HepG2 (cell line): ENCODE results near the gene KRTAP27-1. TPM values are rescaled to one million over a fixed set of nuclear protein-coding genes. Genes with fewer than 3 reads are reported as not detected.

Source experiments
- ATAC-seq: fragments of 200-7000 bp; cut with Tn5 transposase; 3 replicates; pipeline ENCODE4 v1.9.1; 2020; ENCODE audit warnings: mild to moderate bottlenecking, moderate library complexity
- BruUV-seq: library from RNA; stranded (reverse); fragments of 400-500 nt; replicated peaks from 2 replicates; lab custom pipeline; 2021; lab: Mats Ljungman, UMichigan
- CTCF ChIA-PET: fragments of 300-600 bp; formaldehyde crosslinking; extraction: SDS; loops from one replicate; lab custom pipeline; 2021; ENCODE audit warnings: low total read pairs, inconsistent platforms, low intra/inter-chr PET ratio; lab: Yijun Ruan, JAX
- POLR2A ChIA-PET: fragments of 350-600 bp; sonication (Branson Sonifier 250); formaldehyde crosslinking; loops from one replicate; lab custom pipeline; 2020; ENCODE audit warnings: antibody characterized with exemption, inconsistent platforms; lab: Yijun Ruan, JAX
- DNase-seq: peaks from one replicate; pipeline ENCODE4 v3.0.0-alpha.2; 2015; ENCODE audit warnings: low spot score
- FAIRE-seq: peaks from 3 replicates; lab custom pipeline; 2011; peaks lifted over from hg19 to GRCh38; lab: Jason Lieb, UNC
- H2AFZ ChIP-seq: one replicate; pipeline ENCODE4 v1.6.1; 2011; ENCODE audit warnings: low read length, inconsistent platforms
- H3K27ac ChIP-seq: fragments of 300-600 bp; 3 replicates; pipeline ENCODE4 v1.8.0; 2011; ENCODE audit warnings: mixed run types, mild to moderate bottlenecking, mixed read lengths, low read length, inconsistent platforms; ENCODE audit not compliant: insufficient read depth; ENCODE audit errors: extremely low read length
- H3K27me3 ChIP-seq, 2 experiments: fragments of 200-600 bp in 1 of 2; 2 replicates in 1 of 2; 3 replicates in 1 of 2; pipeline versions ENCODE4 v1.6.0 to v1.8.0; 2011; ENCODE audit warnings: low read length in 2 of 2, mild to moderate bottlenecking in 2 of 2, moderate library complexity in 2 of 2, inconsistent platforms in 1 of 2; ENCODE audit not compliant: insufficient read depth in 2 of 2, control insufficient read depth in 1 of 2
- H3K36me3 ChIP-seq, 2 experiments: fragments of 200-600 bp in 1 of 2; replicated peaks in 1 of 2; 2 replicates in 1 of 2; 3 replicates in 1 of 2; pipeline versions ENCODE4 v1.5.1 to v1.8.0; 2011; ENCODE audit warnings: low read length in 2 of 2, inconsistent platforms in 1 of 2; ENCODE audit not compliant: insufficient read depth in 2 of 2, control insufficient read depth in 1 of 2
- H3K4me1 ChIP-seq: 2 replicates; pipeline ENCODE4 v1.5.1; 2012; ENCODE audit warnings: low read length, inconsistent platforms; ENCODE audit not compliant: insufficient read depth
- H3K4me2 ChIP-seq: 2 replicates; pipeline ENCODE4 v1.6.0; 2011; ENCODE audit warnings: low read depth, low read length, inconsistent platforms
- H3K4me3 ChIP-seq, 3 experiments: fragments of 200-600 bp in 1 of 3; sonication (generic), shearing (Covaris generic) in 1 of 3; replicated peaks in 1 of 3; 2 replicates each; pipeline ENCODE4 v1.5.1; 2011 to 2016; ENCODE audit warnings: low read length in 3 of 3, inconsistent platforms in 2 of 3, low read depth in 2 of 3, mild to moderate bottlenecking in 2 of 3, control low read depth in 1 of 3, mixed read lengths in 1 of 3; ENCODE audit not compliant: insufficient read depth in 1 of 3
- H3K79me2 ChIP-seq: one replicate; pipeline ENCODE4 v1.6.1; 2011; ENCODE audit warnings: low read length, inconsistent platforms; ENCODE audit not compliant: insufficient read depth
- H3K9ac ChIP-seq: 2 replicates; pipeline ENCODE4 v1.6.0; 2011; ENCODE audit warnings: mild to moderate bottlenecking, low read depth, low read length, inconsistent platforms; ENCODE audit not compliant: insufficient read depth
- H3K9me3 ChIP-seq: 2 replicates; pipeline ENCODE4 v1.5.1; 2012; ENCODE audit warnings: mild to moderate bottlenecking, low read length
- H4K20me1 ChIP-seq: 2 replicates; pipeline ENCODE4 v1.6.0; 2011; ENCODE audit warnings: inconsistent platforms, mild to moderate bottlenecking, low read length, moderate library complexity; ENCODE audit not compliant: insufficient read depth
- CHD4 ChIP-seq: fragments of 200-600 bp; sonication (generic); IDR thresholded peaks from 2 replicates; pipeline ENCODE4 v1.7.0; 2017; ENCODE audit warnings: mild to moderate bottlenecking, low read length, borderline replicate concordance
- KDM5A ChIP-seq: fragments of 200-600 bp; sonication (generic); IDR thresholded peaks from 2 replicates; pipeline ENCODE4 v1.7.0; 2018; ENCODE audit warnings: antibody characterized with exemption, mild to moderate bottlenecking, low read length, borderline replicate concordance
- MTA3 ChIP-seq: sonication (generic); formaldehyde crosslinking; IDR thresholded peaks from 2 replicates; pipeline ENCODE4 v1.4.0; 2020; ENCODE audit warnings: missing genetic modification reagents
- ZNF33B ChIP-seq: sonication (generic); formaldehyde crosslinking; IDR thresholded peaks from 2 replicates; pipeline ENCODE4 v1.5.1; 2020; ENCODE audit warnings: mild to moderate bottlenecking, missing genetic modification reagents
- WGBS: methylation state at CpG from one replicate; pipeline ENCODE4 v1.1.6; 2017; ENCODE audit warnings: low lambda C conversion rate; 5-methylcytosine and 5-hydroxymethylcytosine counted together
- in situ Hi-C: cut with HindIII; loops from 2 replicates; pipeline ENCODE4 v1.10.0; 2017; ENCODE audit warnings: low pct_unique_long_range_greater_than_20kb; ENCODE audit not compliant: extremely low pct_ligation_motif_present
- intact Hi-C: fragments of 100-400 bp; cut with micrococcal nuclease; formaldehyde crosslinking; loops from one replicate; pipeline ENCODE4 v1.10.0; 2022; ENCODE audit not compliant: unreplicated experiment
- polyA plus RNA-seq, 8 experiments: library from polyadenylated mRNA; depleted of rRNA in 3 of 8; stranded (reverse) in 7 of 8; unstranded in 1 of 8; fragments of >200 nt; fragmentation: Illumina TruSeq in 4 of 8; extraction: Trizol in 4 of 8; gene quantifications; 2 replicates each; pipeline versions ENCODE4 v1.2.1 to v1.2.3, GENCODE V29; 2011 to 2016; ENCODE audit warnings: low read depth in 4 of 8, missing spikeins in 1 of 8, mixed read lengths in 1 of 8; ENCODE audit not compliant: insufficient read depth in 1 of 8
- total RNA-seq, 5 experiments: library from RNA; depleted of rRNA; stranded (reverse); fragments of >200 nt; fragmentation: Illumina TruSeq; extraction: Trizol; gene quantifications; 2 replicates each; pipeline ENCODE4 v1.2.3, GENCODE V29; 2016; ENCODE audit warnings: low read depth in 1 of 5
- TF ChIP-seq, protein P1 (sequence below): IDR thresholded peaks from 2 replicates; pipeline ENCODE4 v1.6.1; 2016; ENCODE audit warnings: missing compliant biosample characterization, missing genetic modification reagents, borderline replicate concordance
- TF ChIP-seq, protein P2 (sequence below): sonication (generic); formaldehyde crosslinking; IDR thresholded peaks from 2 replicates; pipeline ENCODE4 v1.5.0; 2020; ENCODE audit warnings: missing genetic modification reagents
- TF ChIP-seq, protein P3 (sequence below): sonication (generic); formaldehyde crosslinking; IDR thresholded peaks from 2 replicates; pipeline ENCODE4 v1.4.0; 2020; ENCODE audit warnings: low read depth, mild to moderate bottlenecking, missing genetic modification reagents

KRTAP27-1 gene
- total and polyA plus RNA-seq, 2 of the 13 experiments (the other 11 are each of a cell fraction or from before 2014, with no cell fraction given), result not detected

DNA sequence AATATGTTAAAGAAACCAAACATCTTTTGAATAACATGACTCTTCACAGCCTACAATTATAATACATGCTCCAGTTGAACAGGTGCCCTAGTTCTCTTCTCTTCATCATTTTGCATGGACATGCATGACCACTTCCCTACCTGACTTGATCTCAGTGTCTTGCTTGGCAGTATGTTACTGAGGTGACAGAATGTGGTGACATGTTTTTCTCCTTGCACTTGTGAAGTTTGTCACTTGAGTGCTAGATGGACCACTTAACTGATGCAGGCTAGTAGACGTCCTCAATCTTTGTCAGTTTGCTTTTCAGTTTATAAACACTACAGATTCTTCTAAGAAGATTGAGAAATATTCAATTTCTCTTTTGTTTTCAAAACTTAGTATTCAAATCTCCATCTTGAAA is 44.7 kb upstream of the KRTAP27-1 start:
- no TSS peak for BruUV-seq
- H3K4me2 ChIP-seq, result no peak overlapping the region
- H3K27ac ChIP-seq, result no peak overlapping the region
- no peaks in the 10 kb centered on the region for H3K79me2 ChIP-seq
- H2AFZ ChIP-seq, result no peak overlapping the region
- H3K4me3 ChIP-seq, result no peak overlapping the region
- ATAC-seq (no peak), DNase-seq (no peak), FAIRE-seq (no peak)
- no peak overlapping the region for H3K9ac ChIP-seq
- WGBS, result 0% methylated on average over 1 of the region's 1 CpG
- H3K27me3 ChIP-seq, result no peaks in the 10 kb centered on the region
- H4K20me1 ChIP-seq, result no peaks in the 10 kb centered on the region
- ChIA-PET POLR2A (no interaction called here), CTCF (no interaction called here)
- intact Hi-C loops, result no loop called here
- TF ChIP-seq KDM5A (no peak), CHD4 (no peak), MTA3 (CRISPR knock-in tag) (no peak), ZNF33B (CRISPR knock-in tag) (no peak)
- TF ChIP-seq, protein P1, sequence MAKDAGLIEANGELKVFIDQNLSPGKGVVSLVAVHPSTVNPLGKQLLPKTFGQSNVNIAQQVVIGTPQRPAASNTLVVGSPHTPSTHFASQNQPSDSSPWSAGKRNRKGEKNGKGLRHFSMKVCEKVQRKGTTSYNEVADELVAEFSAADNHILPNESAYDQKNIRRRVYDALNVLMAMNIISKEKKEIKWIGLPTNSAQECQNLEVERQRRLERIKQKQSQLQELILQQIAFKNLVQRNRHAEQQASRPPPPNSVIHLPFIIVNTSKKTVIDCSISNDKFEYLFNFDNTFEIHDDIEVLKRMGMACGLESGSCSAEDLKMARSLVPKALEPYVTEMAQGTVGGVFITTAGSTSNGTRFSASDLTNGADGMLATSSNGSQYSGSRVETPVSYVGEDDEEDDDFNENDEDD (CRISPR knock-in tag), result no peak
- TF ChIP-seq, protein P2, sequence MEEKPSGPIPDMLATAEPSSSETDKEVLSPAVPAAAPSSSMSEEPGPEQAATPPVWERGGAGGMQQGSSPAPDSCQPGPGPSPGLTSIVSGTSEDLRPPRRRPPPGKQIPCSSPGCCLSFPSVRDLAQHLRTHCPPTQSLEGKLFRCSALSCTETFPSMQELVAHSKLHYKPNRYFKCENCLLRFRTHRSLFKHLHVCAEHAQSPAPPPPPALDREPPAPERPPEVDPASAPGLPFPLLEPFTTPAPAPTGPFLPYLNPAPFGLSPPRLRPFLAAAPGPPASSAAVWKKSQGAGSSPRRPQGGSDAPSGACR (CRISPR knock-in tag), result no peak
- TF ChIP-seq, protein P3, sequence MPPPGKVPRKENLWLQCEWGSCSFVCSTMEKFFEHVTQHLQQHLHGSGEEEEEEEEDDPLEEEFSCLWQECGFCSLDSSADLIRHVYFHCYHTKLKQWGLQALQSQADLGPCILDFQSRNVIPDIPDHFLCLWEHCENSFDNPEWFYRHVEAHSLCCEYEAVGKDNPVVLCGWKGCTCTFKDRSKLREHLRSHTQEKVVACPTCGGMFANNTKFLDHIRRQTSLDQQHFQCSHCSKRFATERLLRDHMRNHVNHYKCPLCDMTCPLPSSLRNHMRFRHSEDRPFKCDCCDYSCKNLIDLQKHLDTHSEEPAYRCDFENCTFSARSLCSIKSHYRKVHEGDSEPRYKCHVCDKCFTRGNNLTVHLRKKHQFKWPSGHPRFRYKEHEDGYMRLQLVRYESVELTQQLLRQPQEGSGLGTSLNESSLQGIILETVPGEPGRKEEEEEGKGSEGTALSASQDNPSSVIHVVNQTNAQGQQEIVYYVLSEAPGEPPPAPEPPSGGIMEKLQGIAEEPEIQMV (CRISPR knock-in tag), result no peak
- TF ChIP-seq, all 625 proteins: peak for 0
- H3K36me3 ChIP-seq, result no peaks in the 10 kb centered on the region
- H3K4me1 ChIP-seq, result no peaks in the 10 kb centered on the region
- H3K9me3 ChIP-seq, result peaks cover 92% of the 10 kb centered on the region
- in situ Hi-C loops, result no loop called here
